ENCODE measurements around the gene HPGD. TPM values are rescaled to one million over a fixed set of nuclear protein-coding genes. Genes with fewer than 3 reads are reported as not detected.

Gene HPGD
- total RNA-seq = 1 to 10 TPM in 4 of 6 donors, under 1 TPM in 2; 0.08 to 3.9 (median 1.3) TPM
- 1 to 10 TPM in 1 of 2 donors, under 1 TPM in 1; 0.76 to 2.1 TPM for polyA plus RNA-seq

GRCh38 chr4:174522183-174523024 is at the start of gene HPGD:
TSS of gene HPGD (minus strand) at chr4:174522488. CDS start at chr4:174522451, 37 bp downstream.
- intact Hi-C loops (cut with DNase I) = no loop called here
- H3K4me3 ChIP-seq = peak within 1 kb of the TSS; percentile 17 to 71 (median 36)
- FAIRE-seq = no peak

GRCh38 chr4:174564529-174564928 is 42.2 kb upstream of the HPGD start:
- no peaks in the 10 kb centered on the region for H3K36me3 ChIP-seq
- no peak for TF ChIP-seq CTCF (IDR thresholded peaks at IDR 0.05)
- 27 to 37% methylated on average over 2 of the region's 2 CpGs for WGBS, 2 donors
- ATAC-seq (no peak), FAIRE-seq (no peak), DNase-seq (no peak)
- H3K4me1 ChIP-seq = no peaks in the 10 kb centered on the region
- H3K27ac ChIP-seq = no peak overlapping the region
- H3K9me3 ChIP-seq = no peaks in the 10 kb centered on the region
- H3K27me3 ChIP-seq = no peaks in the 10 kb centered on the region
- H3K4me3 ChIP-seq = no peak overlapping the region
- intact Hi-C loops (cut with DNase I) = no loop called here

More at GRCh38 chr4:174522183-174523024, at the start of gene HPGD:
- ATAC-seq (peak; percentile 80 to 85 (median 82)), DNase-seq (peak; percentile 9 to 78 (median 47))
- WGBS, 2 donors = 1% methylated on average over 59 to 60 of the region's 60 CpGs
- H3K4me1 ChIP-seq = no peaks in the 10 kb centered on the region
- peaks cover 0 to 5% (median 0%) of the 10 kb centered on the region in 4 donors for H3K27me3 ChIP-seq
- no peak within 1 kb of the TSS for H3K27ac ChIP-seq
- H3K36me3 ChIP-seq = no peaks in the 10 kb centered on the region
- TF ChIP-seq CTCF (IDR thresholded peaks at IDR 0.05) = no peak
- H3K9me3 ChIP-seq = no peaks in the 10 kb centered on the region

GRCh38 chr4:174563399-174563798 is 41.1 kb upstream of the HPGD start:
- FAIRE-seq (no peak), ATAC-seq (no peak), DNase-seq (no peak)
- Histone ChIP-seq H3K9me3 (no peaks in the 10 kb centered on the region), H3K36me3 (no peaks in the 10 kb centered on the region), H3K4me3 (no peak overlapping the region), H3K27ac (no peak overlapping the region), H3K4me1 (no peaks in the 10 kb centered on the region), H3K27me3 (no peaks in the 10 kb centered on the region)
- intact Hi-C loops (cut with DNase I) = no loop called here
- WGBS, 2 donors = 55 to 83% methylated on average over 1 of the region's 1 CpG
- TF ChIP-seq CTCF (IDR thresholded peaks at IDR 0.05) = no peak

- Histone ChIP-seq H3K36me3 (no peaks in the 10 kb centered on the region), H3K4me1 (no peaks in the 10 kb centered on the region), H3K4me3 (no peak overlapping the region), H3K27me3 (no peaks in the 10 kb centered on the region), H3K9me3 (no peaks in the 10 kb centered on the region), H3K27ac (no peak overlapping the region)
- no peak for DNase-seq
- WGBS, 2 donors = 59 to 60% methylated on average over 2 of the region's 2 CpGs
- ATAC-seq = no peak
- no peak for FAIRE-seq
- intact Hi-C loops (cut with DNase I) = no loop called here
- no peak for TF ChIP-seq CTCF (IDR thresholded peaks at IDR 0.05)
These were observed 39.3 kb upstream of the HPGD start for GRCh38 chr4:174561560-174561959.

GRCh38 chr4:174559894-174560293 is 37.6 kb upstream of the HPGD start:
- 59 to 61% methylated on average over 2 of the region's 2 CpGs for WGBS, 2 donors
- FAIRE-seq = no peak

More at GRCh38 chr4:174559894-174560293, 37.6 kb upstream of the HPGD start:
- intact Hi-C loops (cut with DNase I) = no loop called here
- H3K4me3 ChIP-seq = no peak overlapping the region
- H3K27me3 ChIP-seq = no peaks in the 10 kb centered on the region
- ATAC-seq (no peak), DNase-seq (no peak)
- H3K27ac ChIP-seq = no peak overlapping the region
- no peak for TF ChIP-seq CTCF (IDR thresholded peaks at IDR 0.05)
- H3K9me3 ChIP-seq = no peaks in the 10 kb centered on the region
- H3K36me3 ChIP-seq = no peaks in the 10 kb centered on the region
- H3K4me1 ChIP-seq = no peaks in the 10 kb centered on the region
